Vagina (tissue), 2 donors: Measurements from ENCODE around the gene KIAA2012. TPM values are rescaled to one million over a fixed set of nuclear protein-coding genes. Genes with fewer than 3 reads are reported as not detected.

Experiments
- DNase-seq, 2 donors: peaks; one replicate each; pipeline ENCODE4 v3.0.0-alpha.2; 2017; ENCODE audit errors: extremely low spot score in 2 of 2
- H3K27ac ChIP-seq: fragments of 200-600 bp; sonication (generic); one replicate; pipeline ENCODE4 v1.5.1; 2019
- H3K27me3 ChIP-seq: fragments of 200-600 bp; sonication (generic); one replicate; pipeline ENCODE4 v1.5.1; 2019
- H3K36me3 ChIP-seq, 2 donors: fragments of 200-600 bp; sonication (generic); one replicate each; pipeline ENCODE4 v1.5.1; 2017 to 2019
- H3K4me1 ChIP-seq: fragments of 200-600 bp; sonication (generic); one replicate; pipeline ENCODE4 v1.5.1; 2019
- H3K4me3 ChIP-seq, 2 donors: fragments of 200-600 bp; sonication (generic); 1 replicate in 1 of 2; 2 replicates in 1 of 2; pipeline ENCODE4 v1.5.1; 2016 to 2019
- H3K9me3 ChIP-seq: fragments of 200-600 bp; sonication (generic); one replicate; pipeline ENCODE4 v1.5.1; 2019
- POLR2A ChIP-seq, 2 donors: fragments of 450-650 bp; IDR thresholded peaks; one replicate each; pipeline ENCODE4 v1.6.1; 2017; ENCODE audit warnings: antibody characterized with exemption in 2 of 2, mild to moderate bottlenecking in 2 of 2, moderate library complexity in 2 of 2
- POLR2AphosphoS5 ChIP-seq, 2 donors: sonication (generic); formaldehyde crosslinking; IDR thresholded peaks; one replicate each; pipeline ENCODE4 v1.9.0; 2017; ENCODE audit warnings: antibody characterized with exemption in 2 of 2, mild to moderate bottlenecking in 2 of 2, low read depth in 1 of 2; ENCODE audit not compliant: insufficient read depth in 1 of 2
- intact Hi-C: fragments of 100-400 bp; cut with DNase I; formaldehyde crosslinking; loops from one replicate; pipeline ENCODE4 v1.15.1; 2023
- total RNA-seq: library from RNA; depleted of rRNA; stranded (reverse); fragments of >200 nt; gene quantifications from one replicate; pipeline ENCODE4 v1.2.3, GENCODE V29; 2016
- TF ChIP-seq, protein P1 (sequence below), 3 experiments: fragments of 450-650 bp in 2 of 3; fragments of 200-600 bp in 1 of 3; sonication (generic) in 1 of 3; IDR thresholded peaks; one replicate each; pipeline ENCODE4 v1.5.1; 2017 to 2019; ENCODE audit warnings: antibody characterized with exemption in 3 of 3, mild to moderate bottlenecking in 2 of 3, moderate library complexity in 2 of 3

Gene KIAA2012
- total RNA-seq, 1 donor from 2014 or later, result not detected

- intact Hi-C loops, result no loop called here
- Histone ChIP-seq H3K27ac (no peak overlapping the region), H3K4me3 (no peak overlapping the region), H3K27me3 (no peaks in the 10 kb centered on the region), H3K9me3 (no peaks in the 10 kb centered on the region), H3K36me3 (no peaks in the 10 kb centered on the region), H3K4me1 (no peaks in the 10 kb centered on the region)
- no peak for DNase-seq
- TF ChIP-seq, protein P1, sequence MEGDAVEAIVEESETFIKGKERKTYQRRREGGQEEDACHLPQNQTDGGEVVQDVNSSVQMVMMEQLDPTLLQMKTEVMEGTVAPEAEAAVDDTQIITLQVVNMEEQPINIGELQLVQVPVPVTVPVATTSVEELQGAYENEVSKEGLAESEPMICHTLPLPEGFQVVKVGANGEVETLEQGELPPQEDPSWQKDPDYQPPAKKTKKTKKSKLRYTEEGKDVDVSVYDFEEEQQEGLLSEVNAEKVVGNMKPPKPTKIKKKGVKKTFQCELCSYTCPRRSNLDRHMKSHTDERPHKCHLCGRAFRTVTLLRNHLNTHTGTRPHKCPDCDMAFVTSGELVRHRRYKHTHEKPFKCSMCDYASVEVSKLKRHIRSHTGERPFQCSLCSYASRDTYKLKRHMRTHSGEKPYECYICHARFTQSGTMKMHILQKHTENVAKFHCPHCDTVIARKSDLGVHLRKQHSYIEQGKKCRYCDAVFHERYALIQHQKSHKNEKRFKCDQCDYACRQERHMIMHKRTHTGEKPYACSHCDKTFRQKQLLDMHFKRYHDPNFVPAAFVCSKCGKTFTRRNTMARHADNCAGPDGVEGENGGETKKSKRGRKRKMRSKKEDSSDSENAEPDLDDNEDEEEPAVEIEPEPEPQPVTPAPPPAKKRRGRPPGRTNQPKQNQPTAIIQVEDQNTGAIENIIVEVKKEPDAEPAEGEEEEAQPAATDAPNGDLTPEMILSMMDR (IDR thresholded peaks at IDR 0.05), result no peak
- TF ChIP-seq POLR2AphosphoS5 (IDR thresholded peaks at IDR 0.05; ENCODE audit: insufficient read depth in 1 of 2, low read depth in 1 of 2) (no peak), POLR2A (IDR thresholded peaks at IDR 0.05) (no peak)
Measured at GRCh38 chr2:202193881-202194353, 120.9 kb downstream of the KIAA2012 start.

- TF ChIP-seq, protein P1 (IDR thresholded peaks at IDR 0.05), result no peak
- TF ChIP-seq POLR2AphosphoS5 (IDR thresholded peaks at IDR 0.05; ENCODE audit: insufficient read depth in 1 of 2, low read depth in 1 of 2) (no peak), POLR2A (IDR thresholded peaks at IDR 0.05) (no peak)
- no peak overlapping the region for H3K4me3 ChIP-seq
- H3K9me3 ChIP-seq, result no peaks in the 10 kb centered on the region
- H3K36me3 ChIP-seq, result no peaks in the 10 kb centered on the region
- H3K27me3 ChIP-seq, result no peaks in the 10 kb centered on the region
- no peak overlapping the region for H3K27ac ChIP-seq
- intact Hi-C loops, result no loop called here
- no peaks in the 10 kb centered on the region for H3K4me1 ChIP-seq
- DNase-seq, result no peak
Measured at GRCh38 chr2:202194418-202194817, 121.4 kb downstream of the KIAA2012 start.

GRCh38 chr2:202196727-202197126 is 123.7 kb downstream of the KIAA2012 start:
- H3K36me3 ChIP-seq, result no peaks in the 10 kb centered on the region
- DNase-seq, result no peak
- no peaks in the 10 kb centered on the region for H3K27me3 ChIP-seq
- H3K9me3 ChIP-seq, result no peaks in the 10 kb centered on the region
- H3K4me3 ChIP-seq, result no peak overlapping the region
- intact Hi-C loops, result no loop called here
- H3K4me1 ChIP-seq, result no peaks in the 10 kb centered on the region
- TF ChIP-seq POLR2A (IDR thresholded peaks at IDR 0.05), result no peak
- TF ChIP-seq, protein P1 (IDR thresholded peaks at IDR 0.05), result no peak
- no peak for TF ChIP-seq POLR2AphosphoS5 (IDR thresholded peaks at IDR 0.05; ENCODE audit: insufficient read depth in 1 of 2, low read depth in 1 of 2)
- no peak overlapping the region for H3K27ac ChIP-seq

- DNase-seq, result no peak
- H3K4me3 ChIP-seq, result no peak overlapping the region
- no peaks in the 10 kb centered on the region for H3K27me3 ChIP-seq
- no peak overlapping the region for H3K27ac ChIP-seq
- no peaks in the 10 kb centered on the region for H3K9me3 ChIP-seq
- intact Hi-C loops, result no loop called here
- TF ChIP-seq POLR2A (IDR thresholded peaks at IDR 0.05) (no peak), POLR2AphosphoS5 (IDR thresholded peaks at IDR 0.05; ENCODE audit: insufficient read depth in 1 of 2, low read depth in 1 of 2) (no peak)
- TF ChIP-seq, protein P1 (IDR thresholded peaks at IDR 0.05), result no peak
- H3K4me1 ChIP-seq, result no peaks in the 10 kb centered on the region
- H3K36me3 ChIP-seq, result peaks cover 0 to under 1% of the 10 kb centered on the region in 2 donors
Measured at GRCh38 chr2:202201220-202202160, 128.4 kb downstream of the KIAA2012 start.

GRCh38 chr2:202203348-202203747 is 130.3 kb downstream of the KIAA2012 start:
- Histone ChIP-seq H3K4me3 (no peak overlapping the region), H3K4me1 (no peaks in the 10 kb centered on the region), H3K9me3 (no peaks in the 10 kb centered on the region), H3K36me3 (peaks cover 0 to 4% of the 10 kb centered on the region in 2 donors), H3K27ac (no peak overlapping the region), H3K27me3 (no peaks in the 10 kb centered on the region)
- TF ChIP-seq POLR2AphosphoS5 (IDR thresholded peaks at IDR 0.05; ENCODE audit: insufficient read depth in 1 of 2, low read depth in 1 of 2), result no peak
- TF ChIP-seq, protein P1 (IDR thresholded peaks at IDR 0.05), result no peak
- no peak for TF ChIP-seq POLR2A (IDR thresholded peaks at IDR 0.05)
- intact Hi-C loops, result no loop called here
- DNase-seq, result no peak
